ENCODE measurements around the gene ARHGAP10.

Gene ARHGAP10

GRCh38 chr4:147963839-147964238 is 232.0 kb downstream of the ARHGAP10 start:
- Histone ChIP-seq H3K4me1 (ENCODE audit: low read depth, poor library complexity, severe bottlenecking) (peaks cover 5% of the 10 kb centered on the region), H3K36me3 (ENCODE audit: insufficient read depth) (peaks cover 7% of the 10 kb centered on the region; the same call in 1 of the 2 replicates), H3K27me3 (ENCODE audit: insufficient read depth, low read depth) (no peaks in the 10 kb centered on the region), H3K4me2 (no peak overlapping the region), H4K20me1 (ENCODE audit: insufficient read depth) (no peaks in the 10 kb centered on the region), H3K79me2 (ENCODE audit: insufficient read depth, low read depth) (no peaks in the 10 kb centered on the region), H3K4me3 (IDR thresholded peaks at IDR 0.05; ENCODE audit: insufficient read depth, low read depth, low read length) (no peak overlapping the region), H2AFZ (ENCODE audit: low read depth) (no peak overlapping the region), H3K9ac (no peak overlapping the region), H3K27ac (no peak overlapping the region)
- no peak for TF ChIP-seq CTCF (conservative IDR thresholded peaks at IDR 0.05; ENCODE audit: low read depth, low read length)

- peaks cover 7% of the 10 kb centered on the region; the same call in 1 of the 2 replicates for H3K36me3 ChIP-seq (ENCODE audit: insufficient read depth)
- no peak for TF ChIP-seq CTCF (conservative IDR thresholded peaks at IDR 0.05; ENCODE audit: low read depth, low read length)
- no peaks in the 10 kb centered on the region for H3K27me3 ChIP-seq (ENCODE audit: insufficient read depth, low read depth)
- no peak overlapping the region for H3K4me2 ChIP-seq
- no peak overlapping the region for H3K27ac ChIP-seq
- no peaks in the 10 kb centered on the region for H4K20me1 ChIP-seq (ENCODE audit: insufficient read depth)
- H3K9ac ChIP-seq = no peak overlapping the region
- H3K79me2 ChIP-seq (ENCODE audit: insufficient read depth, low read depth) = no peaks in the 10 kb centered on the region
- no peak overlapping the region for H3K4me3 ChIP-seq (IDR thresholded peaks at IDR 0.05; ENCODE audit: insufficient read depth, low read depth, low read length)
- H2AFZ ChIP-seq (ENCODE audit: low read depth) = no peak overlapping the region
- H3K4me1 ChIP-seq (ENCODE audit: low read depth, poor library complexity, severe bottlenecking) = peaks cover 5% of the 10 kb centered on the region
Observed at GRCh38 chr4:147964266-147964880, 232.5 kb downstream of the ARHGAP10 start.

GRCh38 chr4:147965056-147965455 is 233.2 kb downstream of the ARHGAP10 start:
- Histone ChIP-seq H3K9ac (no peak overlapping the region), H3K27ac (no peak overlapping the region), H3K4me2 (no peak overlapping the region), H4K20me1 (ENCODE audit: insufficient read depth) (no peaks in the 10 kb centered on the region), H3K27me3 (ENCODE audit: insufficient read depth, low read depth) (no peaks in the 10 kb centered on the region), H3K4me3 (IDR thresholded peaks at IDR 0.05; ENCODE audit: insufficient read depth, low read depth, low read length) (no peak overlapping the region), H3K79me2 (ENCODE audit: insufficient read depth, low read depth) (no peaks in the 10 kb centered on the region), H3K4me1 (ENCODE audit: low read depth, poor library complexity, severe bottlenecking) (peaks cover 5% of the 10 kb centered on the region), H2AFZ (ENCODE audit: low read depth) (no peak overlapping the region), H3K36me3 (ENCODE audit: insufficient read depth) (peaks cover 7% of the 10 kb centered on the region; the same call in 1 of the 2 replicates)
- no peak for TF ChIP-seq CTCF (conservative IDR thresholded peaks at IDR 0.05; ENCODE audit: low read depth, low read length)

- Histone ChIP-seq H3K36me3 (ENCODE audit: insufficient read depth) (peaks cover 7% of the 10 kb centered on the region; the same call in 1 of the 2 replicates), H3K27ac (no peak overlapping the region), H3K4me3 (IDR thresholded peaks at IDR 0.05; ENCODE audit: insufficient read depth, low read depth, low read length) (no peak overlapping the region), H3K4me2 (no peak overlapping the region), H3K27me3 (ENCODE audit: insufficient read depth, low read depth) (no peaks in the 10 kb centered on the region), H3K4me1 (ENCODE audit: low read depth, poor library complexity, severe bottlenecking) (peaks cover 5% of the 10 kb centered on the region), H3K9ac (no peak overlapping the region), H3K79me2 (ENCODE audit: insufficient read depth, low read depth) (no peaks in the 10 kb centered on the region), H4K20me1 (ENCODE audit: insufficient read depth) (no peaks in the 10 kb centered on the region), H2AFZ (ENCODE audit: low read depth) (no peak overlapping the region)
- TF ChIP-seq CTCF (conservative IDR thresholded peaks at IDR 0.05; ENCODE audit: low read depth, low read length) = no peak
Observed at GRCh38 chr4:147965873-147966272, 234.0 kb downstream of the ARHGAP10 start.

Measured in KMS-11 (cell line).